GM20000 (cell line): ENCODE results near the gene RPS14.
"Not testable (repeated sequence)": the region's sequence is repeated elsewhere in the genome, so short reads cannot be mapped to it uniquely, and the experiment has no call there.

ENCODE experiments used
- DNase-seq: peaks from one replicate; pipeline ENCODE4 v3.0.0; 2012; ENCODE audit warnings: low spot score
- CTCF ChIP-seq: IDR thresholded peaks from 2 replicates; pipeline ENCODE4 v1.5.1; 2012; ENCODE audit warnings: mild to moderate bottlenecking, control low read depth; ENCODE audit errors: extremely low read depth, missing control alignments

The RPS14 gene

DNA sequence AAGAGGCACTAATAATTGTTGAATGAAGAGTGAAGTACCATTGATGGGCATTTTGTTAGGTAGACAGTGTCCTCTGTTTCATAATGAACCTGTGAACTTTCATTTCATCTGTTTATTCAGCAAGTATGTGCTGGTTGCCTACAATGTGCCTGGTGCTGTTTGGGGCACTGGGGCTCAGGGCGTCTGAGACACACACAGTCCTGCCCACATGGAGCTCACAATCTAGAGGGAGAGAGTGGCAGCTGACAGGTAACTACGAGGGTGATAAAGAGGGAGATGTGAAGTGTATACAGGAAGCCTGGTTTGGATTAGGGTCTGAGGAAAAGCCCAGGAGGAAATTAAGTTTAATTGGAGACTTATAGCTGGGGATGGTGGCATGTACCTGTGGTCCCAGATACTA is 29.9 kb upstream of the RPS14 start:
- no peak for DNase-seq
- TF ChIP-seq CTCF: no peak

GRCh38 chr5:150476568-150476967 is 27.0 kb upstream of the RPS14 start:
- DNase-seq: not testable (repeated sequence)

GRCh38 chr5:150473673-150474358 is 24.3 kb upstream of the RPS14 start:
- DNase-seq: no peak
- no peak for TF ChIP-seq CTCF

DNA sequence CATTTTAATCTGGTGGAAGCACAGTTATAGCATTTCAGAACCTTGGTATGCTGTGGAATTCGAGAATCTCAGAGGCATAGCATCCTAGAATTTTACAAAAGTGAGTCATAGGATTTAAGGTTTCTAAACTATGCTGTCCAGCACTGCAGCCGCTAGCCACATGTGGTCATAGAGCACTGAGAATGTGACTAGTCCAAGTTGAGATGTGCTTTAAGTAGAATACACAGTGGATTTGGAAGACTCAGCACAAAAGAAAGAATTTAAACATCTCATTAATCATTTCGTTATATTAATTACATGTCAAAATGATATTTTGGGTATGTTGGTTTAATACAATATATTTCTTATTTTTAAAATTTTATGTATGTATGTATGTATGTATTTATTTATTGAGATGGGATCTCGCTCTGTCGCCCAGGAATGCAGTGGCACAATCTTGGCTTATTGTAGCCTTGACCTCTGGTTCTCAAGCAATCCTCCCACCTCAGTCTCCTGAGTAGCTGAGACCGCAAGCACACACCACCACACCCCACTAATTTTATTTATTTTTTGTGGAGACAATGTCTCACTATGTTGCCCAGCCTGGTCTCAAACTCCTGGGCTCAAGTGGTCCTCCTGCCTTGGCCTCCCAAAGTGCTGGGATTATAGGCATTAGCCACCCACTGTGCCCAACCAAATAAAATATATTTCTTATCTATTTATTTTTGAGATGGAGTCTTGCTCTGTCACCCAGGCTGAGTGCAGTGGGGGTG is 20.4 kb upstream of the RPS14 start:
- no peak for DNase-seq
- TF ChIP-seq CTCF: no peak

DNA sequence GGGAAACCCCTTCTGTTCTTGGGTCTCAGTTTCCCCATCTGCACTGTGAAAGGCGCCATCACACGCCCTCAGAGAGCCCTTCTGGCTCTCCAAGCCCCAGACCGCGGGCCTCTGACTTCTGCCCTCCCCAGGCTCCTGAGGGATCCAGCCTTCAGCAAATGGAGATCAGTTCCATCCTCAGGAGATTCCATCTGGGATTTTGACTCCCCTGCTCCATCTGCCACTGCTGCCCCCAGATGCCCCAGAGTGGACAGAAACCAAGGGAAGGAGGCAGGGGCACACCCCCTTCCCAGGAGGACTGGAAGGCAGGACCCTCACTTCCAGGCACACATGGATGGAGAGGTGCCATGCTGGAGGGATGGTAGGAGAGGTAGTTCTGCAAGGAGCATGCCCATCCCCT is 18.7 kb upstream of the RPS14 start:
- TF ChIP-seq CTCF: no peak
- no peak for DNase-seq

GRCh38 chr5:150465927-150466326 is 16.4 kb upstream of the RPS14 start:
- no peak for DNase-seq
- no peak for TF ChIP-seq CTCF

- TF ChIP-seq CTCF: no peak
- no peak for DNase-seq
These were observed 15.0 kb upstream of the RPS14 start for GRCh38 chr5:150464554-150465012.
